GM19023 (cell line): Measurements from ENCODE around the gene TCN2.
"Not testable (repeated sequence)": the region's sequence is repeated elsewhere in the genome, so short reads cannot be mapped to it uniquely, and the experiment has no call there.

ENCODE experiments used
- ATAC-seq: cut with Tn5 transposase; IDR thresholded peaks from one replicate; pipeline ENCODE4 v1.9.1; 2021; ENCODE audit warnings: mild to moderate bottlenecking, moderate library complexity; ENCODE audit not compliant: unreplicated experiment

TCN2 gene

GRCh38 chr22:30609260-30610185, 2.5 kb downstream of the TCN2 start:
- no peak for ATAC-seq

GRCh38 chr22:30610299-30610698, 3.3 kb downstream of the TCN2 start:
- no peak for ATAC-seq

GRCh38 chr22:30611197-30611596, 4.2 kb downstream of the TCN2 start:
- no peak for ATAC-seq

- no peak for ATAC-seq
Measured at GRCh38 chr22:30612789-30613188, 5.8 kb downstream of the TCN2 start.

- no peak for ATAC-seq
Measured at GRCh38 chr22:30614268-30614667, 7.3 kb downstream of the TCN2 start.

GRCh38 chr22:30614879-30615278, 7.9 kb downstream of the TCN2 start:
- ATAC-seq, result no peak

- ATAC-seq, result no peak
Measured at GRCh38 chr22:30615543-30615954, 8.6 kb downstream of the TCN2 start.

- no peak for ATAC-seq
Measured at GRCh38 chr22:30617819-30618218, 10.8 kb downstream of the TCN2 start.

GRCh38 chr22:30619909-30620308, 12.9 kb downstream of the TCN2 start:
- not testable (repeated sequence) for ATAC-seq

- no peak for ATAC-seq
Measured at GRCh38 chr22:30626413-30626812, 19.4 kb downstream of the TCN2 start.

GRCh38 chr22:30627471-30627870, 20.5 kb downstream of the TCN2 start:
- ATAC-seq, result no peak

GRCh38 chr22:30628491-30628890, 21.5 kb downstream of the TCN2 start:
- no peak for ATAC-seq

GRCh38 chr22:30631469-30631868, 24.5 kb downstream of the TCN2 start:
- ATAC-seq, result not testable (repeated sequence)

GRCh38 chr22:30634471-30635233, 27.7 kb downstream of the TCN2 start:
- peak; percentile 46 for ATAC-seq

GRCh38 chr22:30635273-30636225, 28.6 kb downstream of the TCN2 start, which contains the start of gene SLC35E4:
Gene SLC35E4 (plus strand): TSS chr22:30635781. CDS start chr22:30636451, 670 bp downstream.
- peak; percentile 80 for ATAC-seq

GRCh38 chr22:30636226-30637077, 29.5 kb downstream of the TCN2 start:
- ATAC-seq, result no peak

GRCh38 chr22:30637701-30638114, 30.7 kb downstream of the TCN2 start:
- ATAC-seq, result no peak

GRCh38 chr22:30640361-30640760, 33.4 kb downstream of the TCN2 start:
- ATAC-seq, result no peak

GRCh38 chr22:30640839-30641430, 34.0 kb downstream of the TCN2 start:
- no peak for ATAC-seq
